ENCODE measurements around the gene KCNH4. TPM values are rescaled to one million over a fixed set of nuclear protein-coding genes. Genes with fewer than 3 reads are reported as not detected.

The KCNH4 gene
- polyA plus RNA-seq, 1 donor from 2014 or later, result 0.56 TPM

- Histone ChIP-seq H3K27me3 (ENCODE audit: insufficient read depth, low read depth, low read length) (no peaks in the 10 kb centered on the region), H3K27ac (ENCODE audit: low read length) (no peak overlapping the region), H3K9ac (ENCODE audit: low read length) (no peak overlapping the region), H3F3A (ENCODE audit: insufficient read depth, low read length, poor library complexity, severe bottlenecking) (no peaks in the 10 kb centered on the region), H4K20me1 (ENCODE audit: insufficient read depth) (peaks cover 8% of the 10 kb centered on the region), H3K36me3 (ENCODE audit: insufficient read depth, low read length) (no peaks in the 10 kb centered on the region), H3K79me2 (replicated peaks; ENCODE audit: insufficient read depth, low read length) (no peaks in the 10 kb centered on the region), H3K9me3 (ENCODE audit: low read length) (no peaks in the 10 kb centered on the region), H2AFZ (ENCODE audit: low read depth, low read length) (no peak overlapping the region), H3K4me2 (ENCODE audit: low read length) (no peak overlapping the region), H3K9me2 (ENCODE audit: insufficient read depth, low read length) (no peaks in the 10 kb centered on the region), H3K4me3 (ENCODE audit: low read length) (no peak overlapping the region)
- TF ChIP-seq TAF1 (IDR thresholded peaks at IDR 0.05; ENCODE audit: low read depth), result no peak
- TF ChIP-seq RAD21 (conservative IDR thresholded peaks at IDR 0.05), result no peak
- no peak for TF ChIP-seq EZH2 (IDR thresholded peaks at IDR 0.05; ENCODE audit: borderline replicate concordance, insufficient read depth, low read length, poor library complexity, severe bottlenecking)
- no peak for TF ChIP-seq EP300 (conservative IDR thresholded peaks at IDR 0.05; ENCODE audit: poor library complexity, severe bottlenecking)
- TF ChIP-seq MXI1 (conservative IDR thresholded peaks at IDR 0.05; ENCODE audit: poor library complexity, severe bottlenecking), result no peak
- TF ChIP-seq REST (IDR thresholded peaks at IDR 0.05; ENCODE audit: borderline replicate concordance), result no peak
- no peak for TF ChIP-seq CTCF (IDR thresholded peaks at IDR 0.05; ENCODE audit: poor library complexity, severe bottlenecking)
- no peak for TF ChIP-seq POLR2AphosphoS5 (IDR thresholded peaks at IDR 0.05)
- no peak for TF ChIP-seq SMC3 (conservative IDR thresholded peaks at IDR 0.05; ENCODE audit: poor library complexity)
These were observed 42.0 kb downstream of the KCNH4 start for GRCh38 chr17:42138749-42139492.

GRCh38 chr17:42136654-42137051 lies 44.3 kb downstream of the KCNH4 start:
- H3K27ac ChIP-seq (ENCODE audit: low read length), result no peak overlapping the region
- H3K9ac ChIP-seq (ENCODE audit: low read length), result no peak overlapping the region
- H2AFZ ChIP-seq (ENCODE audit: low read depth, low read length), result no peak overlapping the region
- no peaks in the 10 kb centered on the region for H3K9me2 ChIP-seq (ENCODE audit: insufficient read depth, low read length)
- H3K4me2 ChIP-seq (ENCODE audit: low read length), result no peak overlapping the region
- TF ChIP-seq TAF1 (IDR thresholded peaks at IDR 0.05; ENCODE audit: low read depth) (no peak), CTCF (IDR thresholded peaks at IDR 0.05; ENCODE audit: poor library complexity, severe bottlenecking) (no peak), POLR2AphosphoS5 (IDR thresholded peaks at IDR 0.05) (no peak), REST (IDR thresholded peaks at IDR 0.05; ENCODE audit: borderline replicate concordance) (no peak), SMC3 (conservative IDR thresholded peaks at IDR 0.05; ENCODE audit: poor library complexity) (no peak), EP300 (conservative IDR thresholded peaks at IDR 0.05; ENCODE audit: poor library complexity, severe bottlenecking) (no peak), EZH2 (IDR thresholded peaks at IDR 0.05; ENCODE audit: borderline replicate concordance, insufficient read depth, low read length, poor library complexity, severe bottlenecking) (no peak), RAD21 (conservative IDR thresholded peaks at IDR 0.05) (no peak)
- H4K20me1 ChIP-seq (ENCODE audit: insufficient read depth), result no peaks in the 10 kb centered on the region
- H3K79me2 ChIP-seq (replicated peaks; ENCODE audit: insufficient read depth, low read length), result no peaks in the 10 kb centered on the region
- no peaks in the 10 kb centered on the region for H3K9me3 ChIP-seq (ENCODE audit: low read length)
- no peaks in the 10 kb centered on the region for H3K27me3 ChIP-seq (ENCODE audit: insufficient read depth, low read depth, low read length)
- no peaks in the 10 kb centered on the region for H3F3A ChIP-seq (ENCODE audit: insufficient read depth, low read length, poor library complexity, severe bottlenecking)
- no peaks in the 10 kb centered on the region for H3K36me3 ChIP-seq (ENCODE audit: insufficient read depth, low read length)
- H3K4me3 ChIP-seq (ENCODE audit: low read length), result no peak overlapping the region

Data from neural cell (in vitro differentiated cells).